Smooth muscle cell of the brain vasculature (primary cell): ENCODE results near the gene AFAP1.

Experiments used
- DNase-seq: peaks from one replicate; pipeline ENCODE4 v3.0.0-alpha.2; 2012; ENCODE audit warnings: low read depth, low spot score

Gene AFAP1

GRCh38 chr4:7756561-7757355 lies 182.9 kb downstream of the AFAP1 start:
- DNase-seq, result no peak

DNA sequence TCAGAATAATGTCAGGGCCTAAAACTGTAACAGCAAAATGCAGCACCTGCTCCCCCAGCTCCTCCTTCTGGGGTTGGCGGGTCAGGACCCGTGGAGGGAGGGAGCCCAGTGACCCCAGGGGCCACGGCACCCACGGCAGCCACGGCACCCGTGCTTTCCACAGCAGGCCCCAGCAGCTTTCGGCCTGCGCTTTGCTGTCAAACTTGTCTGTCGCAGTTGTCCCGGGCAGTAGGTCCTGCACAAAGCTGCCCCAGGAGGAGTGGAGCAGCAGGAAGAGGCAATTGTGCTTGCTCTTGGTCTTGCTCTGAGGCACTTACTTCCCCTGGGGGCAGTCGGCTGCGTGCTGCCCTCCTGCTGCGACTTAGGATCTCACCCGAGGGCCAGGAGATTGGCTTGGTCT lies 183.6 kb downstream of the AFAP1 start:
- no peak for DNase-seq

DNA sequence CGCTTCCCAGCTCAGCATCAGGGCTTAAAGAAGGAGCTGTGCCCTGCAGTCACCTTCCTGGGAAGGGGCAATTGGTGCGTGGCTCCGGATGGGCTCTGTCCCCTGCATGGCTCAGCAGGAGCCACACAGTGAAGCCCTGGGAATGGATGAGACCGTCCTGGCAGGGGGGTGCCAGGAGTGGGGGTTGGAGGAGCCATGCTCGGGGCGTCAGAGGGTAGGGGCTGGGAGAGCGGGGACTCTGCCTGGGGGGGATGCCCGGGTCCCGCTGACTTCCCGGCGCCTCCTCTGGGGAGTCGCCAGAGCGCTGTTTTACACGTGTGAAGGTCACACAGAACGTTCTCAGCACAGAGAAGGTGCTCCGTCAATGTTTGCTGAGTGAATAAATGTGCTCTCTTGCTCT lies 184.1 kb downstream of the AFAP1 start:
- DNase-seq, result no peak

GRCh38 chr4:7754565-7755262 lies 184.9 kb downstream of the AFAP1 start:
- DNase-seq, result no peak

GRCh38 chr4:7753931-7754465 lies 185.7 kb downstream of the AFAP1 start:
- no peak for DNase-seq

- DNase-seq, result no peak
These were observed 186.4 kb downstream of the AFAP1 start for GRCh38 chr4:7753271-7753670.

GRCh38 chr4:7752649-7753048 lies 187.0 kb downstream of the AFAP1 start:
- no peak for DNase-seq

- DNase-seq, result no peak
These were observed 188.7 kb downstream of the AFAP1 start for GRCh38 chr4:7750972-7751371.

GRCh38 chr4:7750523-7750922 lies 189.1 kb downstream of the AFAP1 start:
- no peak for DNase-seq

DNA sequence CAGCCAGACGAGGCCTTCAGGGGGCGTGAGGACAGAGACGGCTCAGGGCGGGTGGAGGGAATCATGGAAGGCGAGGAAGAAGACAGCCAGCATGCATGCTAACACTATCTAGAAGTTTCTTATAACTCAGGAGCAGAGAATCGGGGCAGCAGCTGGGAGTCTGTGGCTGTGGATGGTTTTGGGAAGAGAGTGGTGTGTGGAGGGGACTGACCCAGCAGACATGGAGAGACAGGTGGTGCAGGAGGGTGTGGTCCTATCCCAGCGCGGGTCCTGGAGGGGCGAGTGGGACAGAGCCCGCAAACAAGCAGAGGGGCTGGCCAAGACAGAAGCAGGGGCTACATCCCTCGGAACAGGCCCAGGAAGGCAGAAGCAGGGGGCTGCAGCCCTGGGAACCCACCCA lies 192.1 kb downstream of the AFAP1 start:
- DNase-seq, result no peak

- DNase-seq, result no peak
These were observed 192.6 kb downstream of the AFAP1 start for GRCh38 chr4:7747062-7747385.

DNA sequence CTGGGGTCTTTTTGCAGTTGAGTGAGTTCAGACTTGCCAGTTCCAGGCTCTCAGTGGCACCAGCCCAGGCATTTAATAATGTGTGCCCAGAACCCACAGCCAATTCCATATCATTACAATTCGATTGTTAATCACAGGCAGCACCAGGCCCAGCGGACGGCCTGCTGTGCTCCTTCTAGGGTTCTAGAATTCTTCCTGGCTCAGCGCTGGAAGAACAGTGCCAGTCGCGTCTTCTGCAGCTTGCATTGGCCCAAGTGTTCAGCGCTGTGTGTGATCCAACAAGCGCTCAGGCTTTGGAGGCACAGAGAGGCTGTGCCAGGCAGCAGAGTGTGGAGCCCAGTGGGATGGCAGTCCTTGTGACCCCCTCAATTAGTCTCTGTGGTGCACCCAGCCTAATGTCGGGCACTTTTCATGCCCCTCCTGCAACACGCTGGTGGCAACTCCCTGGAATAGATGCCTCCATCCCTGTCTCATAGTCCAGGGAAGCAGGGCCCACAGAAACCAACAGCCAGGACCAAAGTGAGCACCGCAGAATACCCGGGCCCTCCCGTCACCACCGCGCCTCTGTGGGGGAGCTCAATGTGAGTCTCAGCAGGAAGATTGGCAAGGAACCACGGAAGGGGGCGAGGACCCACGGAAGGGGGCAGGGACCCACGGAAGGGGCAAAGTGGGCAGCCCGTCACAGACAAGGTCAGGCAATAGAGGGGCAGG lies 193.2 kb downstream of the AFAP1 start:
- no peak for DNase-seq

- no peak for DNase-seq
These were observed 194.3 kb downstream of the AFAP1 start for GRCh38 chr4:7745301-7745885.

- DNase-seq, result no peak
These were observed 195.4 kb downstream of the AFAP1 start for GRCh38 chr4:7744142-7744804.

DNA sequence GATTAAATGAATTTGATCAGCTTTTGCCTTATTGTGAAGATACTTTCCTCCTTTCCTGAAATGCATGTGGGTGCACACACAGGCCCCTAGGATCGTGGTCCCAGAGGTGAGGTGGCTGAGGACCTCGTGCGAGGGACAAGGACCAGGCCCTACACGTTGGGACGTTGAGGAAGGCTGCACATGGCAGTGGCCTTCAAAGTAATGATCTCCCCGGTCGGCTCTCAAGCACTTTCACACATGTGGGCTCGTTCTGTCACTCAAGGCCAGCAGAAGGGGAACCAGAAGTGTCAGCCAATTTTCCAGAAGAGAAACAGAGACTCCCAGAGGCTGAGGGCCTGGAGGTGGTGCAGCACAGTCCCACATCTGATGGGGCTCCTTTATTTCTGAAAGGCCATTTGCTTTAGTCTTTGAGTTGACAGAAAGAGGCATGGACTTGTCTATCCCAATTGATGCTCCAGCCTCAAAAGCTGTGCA lies 196.8 kb downstream of the AFAP1 start:
- DNase-seq, result no peak

- no peak for DNase-seq
These were observed 197.5 kb downstream of the AFAP1 start for GRCh38 chr4:7741946-7742806.

GRCh38 chr4:7740866-7741525 lies 198.7 kb downstream of the AFAP1 start:
- no peak for DNase-seq

GRCh38 chr4:7739918-7740865 lies 199.5 kb downstream of the AFAP1 start:
- DNase-seq, result no peak
